GM12873 (cell line): ENCODE measurements around the gene ERVW-1.

Experiments used
- CTCF ChIP-seq: IDR thresholded peaks from 2 replicates; pipeline ENCODE4 v1.5.1; 2012; ENCODE audit warnings: low read depth, mild to moderate bottlenecking, moderate library complexity, low read length, control low read depth; ENCODE audit not compliant: insufficient read depth; ENCODE audit errors: missing control alignments

The ERVW-1 gene

GRCh38 chr7:92436612-92437445 is 40.9 kb downstream of the ERVW-1 start:
- TF ChIP-seq CTCF = no peak

DNA sequence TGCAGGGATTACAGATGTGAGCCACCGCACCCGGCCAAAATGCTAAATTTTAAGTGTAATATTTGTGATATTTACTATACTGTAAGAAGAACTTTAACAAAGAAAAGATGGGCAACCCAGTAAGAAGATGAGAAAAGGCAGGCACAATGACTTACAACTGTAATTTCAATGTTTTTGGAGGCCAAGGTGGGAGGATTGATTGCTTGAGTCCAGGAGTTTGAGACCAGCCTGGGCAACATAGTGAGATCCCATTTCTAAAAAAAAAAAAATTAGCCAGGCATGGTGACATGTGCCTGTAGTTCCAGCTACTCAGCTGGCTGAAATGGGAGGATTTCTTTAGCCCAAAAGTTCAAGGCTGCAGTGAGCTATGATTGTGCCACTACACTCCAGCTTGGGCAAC is 42.2 kb downstream of the ERVW-1 start:
- TF ChIP-seq CTCF = no peak

DNA sequence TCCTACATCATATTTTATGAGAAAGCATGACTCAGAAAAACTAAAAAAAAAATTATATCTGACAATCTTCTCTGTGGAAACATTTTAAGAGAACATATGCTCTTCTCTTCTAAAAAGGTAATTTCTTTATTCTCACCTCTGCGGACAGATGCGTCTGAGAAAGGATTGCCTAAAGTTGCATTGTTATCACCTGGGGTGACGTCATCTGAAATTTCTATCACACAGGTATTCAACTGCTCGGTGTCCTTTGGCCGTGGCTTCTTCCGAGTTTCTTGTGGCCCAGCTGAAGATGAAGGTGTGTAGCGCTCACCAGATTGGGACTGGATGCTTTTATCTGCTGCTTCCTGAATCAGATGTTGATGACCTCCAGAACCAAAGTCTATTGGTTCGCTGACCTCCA is 44.7 kb downstream of the ERVW-1 start:
- no peak for TF ChIP-seq CTCF

GRCh38 chr7:92432299-92432946 is 45.3 kb downstream of the ERVW-1 start:
- TF ChIP-seq CTCF = no peak

- no peak for TF ChIP-seq CTCF
Measured at GRCh38 chr7:92427193-92427592, 50.6 kb downstream of the ERVW-1 start.

DNA sequence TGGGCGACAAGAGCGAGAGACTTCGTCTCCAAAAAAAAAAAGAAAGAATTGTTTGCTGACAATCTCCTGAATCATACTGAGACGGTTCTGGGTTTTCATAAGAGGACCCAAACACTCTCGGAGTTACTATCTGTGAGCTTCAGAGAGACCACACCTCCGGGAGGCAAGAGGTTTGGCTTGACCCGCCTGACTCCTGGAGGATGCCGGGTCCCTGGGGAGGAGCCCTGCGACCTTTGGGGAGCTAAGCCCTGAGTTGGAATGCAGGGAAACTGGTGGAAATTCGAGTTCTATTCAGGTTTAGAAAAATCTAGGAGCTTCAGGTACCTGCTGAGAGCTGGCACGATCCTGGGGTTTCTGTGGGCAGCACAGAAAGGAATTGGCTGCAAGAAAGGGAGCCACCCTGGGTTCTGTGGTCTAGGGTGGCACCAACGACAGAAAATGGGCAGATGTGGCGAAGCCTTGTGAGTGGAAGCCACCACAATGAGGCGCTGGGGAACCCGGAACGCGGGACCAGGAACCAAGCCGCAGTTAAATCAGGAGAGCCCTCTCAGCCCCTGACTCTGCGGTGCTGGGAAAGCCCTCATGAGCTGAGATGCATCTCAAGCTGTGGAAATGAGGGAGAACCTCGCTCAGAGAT is 52.3 kb downstream of the ERVW-1 start:
- TF ChIP-seq CTCF = no peak

DNA sequence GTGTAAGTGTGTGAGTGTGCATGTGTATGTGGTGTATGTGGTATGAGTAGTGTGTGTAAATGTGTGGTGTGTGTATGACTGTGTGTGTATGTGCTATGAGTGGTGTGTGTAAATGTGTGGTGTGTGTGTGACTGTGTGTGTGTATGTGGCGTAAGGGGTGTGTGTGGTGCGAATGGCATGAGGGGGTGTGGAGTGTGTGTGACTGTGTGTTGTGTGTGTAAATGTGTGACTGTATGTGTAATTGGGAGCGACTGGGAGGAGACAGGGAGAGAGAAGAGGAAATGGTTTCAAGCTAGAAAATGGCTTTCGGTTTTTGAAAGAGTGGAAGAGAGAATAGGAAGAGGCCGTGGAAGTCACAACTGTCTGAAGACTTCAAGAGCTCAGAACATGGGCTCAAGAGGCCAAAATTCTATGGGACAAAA is 54.0 kb downstream of the ERVW-1 start:
- TF ChIP-seq CTCF = no peak
